ENCODE results near the gene SLC35G6. TPM values are rescaled to one million over a fixed set of nuclear protein-coding genes. Genes with fewer than 3 reads are reported as not detected.

The SLC35G6 gene
- total and polyA plus RNA-seq, 9 donors = not detected

GRCh38 chr17:7523033-7523432 is 41.8 kb downstream of the SLC35G6 start:
- TF ChIP-seq POLR2A (IDR thresholded peaks at IDR 0.05) (no peak), EP300 (IDR thresholded peaks at IDR 0.05) (no peak), CTCF (IDR thresholded peaks at IDR 0.05) (no peak)
- peak in 1 of 5 donors; percentile 33 for DNase-seq
- H3K4me1 ChIP-seq (ENCODE audit: insufficient read depth) = no peaks in the 10 kb centered on the region
- no peaks in the 10 kb centered on the region for H3K36me3 ChIP-seq
- H3K27ac ChIP-seq = no peak overlapping the region
- no peaks in the 10 kb centered on the region for H3K9me3 ChIP-seq
- no peak overlapping the region for H3K4me3 ChIP-seq
- intact Hi-C loops (cut with DNase I) = no loop called here
- no peaks in the 10 kb centered on the region for H3K27me3 ChIP-seq
- 44 to 56% (median 52%) methylated on average over 10 of the region's 10 CpGs for WGBS, 3 donors

- intact Hi-C loops (cut with DNase I) = no loop called here
Observed at GRCh38 chr17:7528842-7529241, 47.6 kb downstream of the SLC35G6 start.

GRCh38 chr17:7530023-7530900 is 49.0 kb downstream of the SLC35G6 start:
- DNase-seq = no peak
- Histone ChIP-seq H3K36me3 (no peaks in the 10 kb centered on the region), H3K4me1 (ENCODE audit: insufficient read depth) (no peaks in the 10 kb centered on the region), H3K27ac (no peak overlapping the region), H3K27me3 (no peaks in the 10 kb centered on the region), H3K4me3 (no peak overlapping the region), H3K9me3 (peaks cover 0 to 2% of the 10 kb centered on the region in 2 donors)
- 89 to 94% (median 93%) methylated on average over 6 of the region's 6 CpGs for WGBS, 3 donors
- intact Hi-C loops (cut with DNase I) = no loop called here
- no peak for TF ChIP-seq EP300 (IDR thresholded peaks at IDR 0.05)
- no peak for TF ChIP-seq CTCF (IDR thresholded peaks at IDR 0.05)
- no peak for TF ChIP-seq POLR2A (IDR thresholded peaks at IDR 0.05)

More at GRCh38 chr17:7528842-7529241, 47.6 kb downstream of the SLC35G6 start:
- Histone ChIP-seq H3K27me3 (no peaks in the 10 kb centered on the region), H3K4me1 (ENCODE audit: insufficient read depth) (no peaks in the 10 kb centered on the region), H3K27ac (no peak overlapping the region), H3K9me3 (peaks cover 0 to 2% of the 10 kb centered on the region in 2 donors), H3K36me3 (no peaks in the 10 kb centered on the region), H3K4me3 (no peak overlapping the region)
- DNase-seq = no peak
- TF ChIP-seq POLR2A (IDR thresholded peaks at IDR 0.05) (no peak), EP300 (IDR thresholded peaks at IDR 0.05) (no peak), CTCF (IDR thresholded peaks at IDR 0.05) (no peak)

Other genes starting within 250 kb of the SLC35G6 start
Only the 30 nearest of the 40 such genes appear.
- gene SLC2A4, start 199.7 kb upstream of the SLC35G6 start, total RNA-seq = 1 to 10 TPM in 6 of 7 donors, under 1 TPM in 1; 0.83 to 9.8 (median 2.3) TPM
- 1 to 10 TPM; 3.4 to 4.1 TPM for gene SLC2A4, start 199.7 kb upstream of the SLC35G6 start, polyA plus RNA-seq
- gene YBX2, start 186.8 kb upstream of the SLC35G6 start, total RNA-seq = 1 to 10 TPM in 2 of 7 donors, under 1 TPM in 2, not detected in 3; 0.30 to 1.8 (median 0.98) TPM
- gene YBX2, start 186.8 kb upstream of the SLC35G6 start, polyA plus RNA-seq = under 1 TPM; 0.33 to 0.80 TPM
- 100 to 1,000 TPM in 5 of 7 donors, 10 to 100 TPM in 2; 55.9 to 302 (median 229) TPM for gene EIF5A, start 173.8 kb upstream of the SLC35G6 start, total RNA-seq
- gene EIF5A, start 173.8 kb upstream of the SLC35G6 start, polyA plus RNA-seq = 100 to 1,000 TPM; 182 to 258 TPM
- 10 to 100 TPM; 53.1 to 76.5 (median 59.3) TPM for gene GPS2, start 166.1 kb upstream of the SLC35G6 start, total RNA-seq
- gene GPS2, start 166.1 kb upstream of the SLC35G6 start, polyA plus RNA-seq = 100 to 1,000 TPM in 1 of 2 donors, 10 to 100 TPM in 1; 62.2 to 103 TPM
- 10 to 100 TPM; 11.2 to 48.0 (median 41.6) TPM for gene NEURL4, start 152.1 kb upstream of the SLC35G6 start, total RNA-seq
- 10 to 100 TPM in 1 of 2 donors, 1 to 10 TPM in 1; 9.6 to 32.8 TPM for gene NEURL4, start 152.1 kb upstream of the SLC35G6 start, polyA plus RNA-seq
- 1 to 10 TPM; 1.9 to 9.4 (median 5.5) TPM for gene ACAP1, start 144.9 kb upstream of the SLC35G6 start, total RNA-seq
- gene ACAP1, start 144.9 kb upstream of the SLC35G6 start, polyA plus RNA-seq = 1 to 10 TPM; 2.2 to 5.8 TPM
- gene KCTD11, start 129.3 kb upstream of the SLC35G6 start, total RNA-seq = 10 to 100 TPM in 5 of 7 donors, 1 to 10 TPM in 2; 5.1 to 12.9 (median 10.5) TPM
- 10 to 100 TPM; 10.4 to 12.5 TPM for gene KCTD11, start 129.3 kb upstream of the SLC35G6 start, polyA plus RNA-seq
- gene TMEM95, start 126.3 kb upstream of the SLC35G6 start, total RNA-seq = not detected
- gene TMEM95, start 126.3 kb upstream of the SLC35G6 start, polyA plus RNA-seq = not detected
- 1 to 10 TPM; 5.0 to 8.3 (median 6.4) TPM for gene TNK1, start 100.4 kb upstream of the SLC35G6 start, total RNA-seq
- gene TNK1, start 100.4 kb upstream of the SLC35G6 start, polyA plus RNA-seq = 1 to 10 TPM in 1 of 2 donors, under 1 TPM in 1; 0.85 to 3.6 TPM
- gene PLSCR3, start 86.9 kb upstream of the SLC35G6 start, total RNA-seq = 10 to 100 TPM; 11.0 to 52.4 (median 33.8) TPM
- 10 to 100 TPM in 1 of 2 donors, 1 to 10 TPM in 1; 7.1 to 40.9 TPM for gene PLSCR3, start 86.9 kb upstream of the SLC35G6 start, polyA plus RNA-seq
- gene TMEM256, start 77.3 kb upstream of the SLC35G6 start, total RNA-seq = 100 to 1,000 TPM in 2 of 7 donors, 10 to 100 TPM in 5; 57.0 to 133 (median 85.2) TPM
- 100 to 1,000 TPM in 1 of 2 donors, 10 to 100 TPM in 1; 44.0 to 128 TPM for gene TMEM256, start 77.3 kb upstream of the SLC35G6 start, polyA plus RNA-seq
- 10 to 100 TPM; 11.4 to 76.2 (median 53.9) TPM for gene NLGN2, start 73.6 kb upstream of the SLC35G6 start, total RNA-seq
- gene NLGN2, start 73.6 kb upstream of the SLC35G6 start, polyA plus RNA-seq = 10 to 100 TPM; 16.9 to 30.2 TPM
- not detected for gene SPEM1, start 61.1 kb upstream of the SLC35G6 start, total RNA-seq
- gene SPEM1, start 61.1 kb upstream of the SLC35G6 start, polyA plus RNA-seq = not detected
- gene SPEM2, start 55.8 kb upstream of the SLC35G6 start, total RNA-seq = not detected
- not detected for gene SPEM2, start 55.8 kb upstream of the SLC35G6 start, polyA plus RNA-seq
- gene SPEM3, start 52.6 kb upstream of the SLC35G6 start, total RNA-seq = not detected
- not detected for gene SPEM3, start 52.6 kb upstream of the SLC35G6 start, polyA plus RNA-seq
- gene TMEM102, start 46.0 kb upstream of the SLC35G6 start, total RNA-seq = 1 to 10 TPM in 5 of 7 donors, under 1 TPM in 2; 0.43 to 8.3 (median 1.5) TPM
- gene TMEM102, start 46.0 kb upstream of the SLC35G6 start, polyA plus RNA-seq = 1 to 10 TPM in 1 of 2 donors, under 1 TPM in 1; 0.61 to 1.2 TPM
- 1 to 10 TPM in 2 of 7 donors, under 1 TPM in 5; 0.10 to 4.2 (median 0.61) TPM for gene FGF11, start 41.9 kb upstream of the SLC35G6 start, total RNA-seq
- 1 to 10 TPM in 1 of 2 donors, under 1 TPM in 1; 0.25 to 5.1 TPM for gene FGF11, start 41.9 kb upstream of the SLC35G6 start, polyA plus RNA-seq
- 10 to 100 TPM in 2 of 7 donors, 1 to 10 TPM in 5; 3.2 to 13.5 (median 7.6) TPM for gene CHRNB1, start 36.4 kb upstream of the SLC35G6 start, total RNA-seq
- 1 to 10 TPM; 5.9 to 7.8 TPM for gene CHRNB1, start 36.4 kb upstream of the SLC35G6 start, polyA plus RNA-seq
- gene ZBTB4, start 1.8 kb upstream of the SLC35G6 start, total RNA-seq = 100 to 1,000 TPM in 3 of 7 donors, 10 to 100 TPM in 4; 39.3 to 123 (median 85.5) TPM
- 10 to 100 TPM; 53.8 to 84.5 TPM for gene ZBTB4, start 1.8 kb upstream of the SLC35G6 start, polyA plus RNA-seq
- 100 to 1,000 TPM in 2 of 7 donors, 10 to 100 TPM in 5; 39.5 to 110 (median 88.2) TPM for gene POLR2A, start 2.9 kb downstream of the SLC35G6 start, total RNA-seq
- 10 to 100 TPM; 26.7 to 74.5 TPM for gene POLR2A, start 2.9 kb downstream of the SLC35G6 start, polyA plus RNA-seq
- gene TNFSF12, start 67.6 kb downstream of the SLC35G6 start, total RNA-seq = 10 to 100 TPM; 37.3 to 78.3 (median 59.6) TPM
- 10 to 100 TPM; 26.6 to 70.1 TPM for gene TNFSF12, start 67.6 kb downstream of the SLC35G6 start, polyA plus RNA-seq
- 10 to 100 TPM; 10.4 to 38.8 (median 21.7) TPM for gene TNFSF13, start 77.3 kb downstream of the SLC35G6 start, total RNA-seq
- 10 to 100 TPM; 16.9 to 33.1 TPM for gene TNFSF13, start 77.3 kb downstream of the SLC35G6 start, polyA plus RNA-seq
- gene SENP3, start 80.5 kb downstream of the SLC35G6 start, total RNA-seq = 10 to 100 TPM; 31.2 to 44.2 (median 42.1) TPM
- gene SENP3, start 80.5 kb downstream of the SLC35G6 start, polyA plus RNA-seq = 100 to 1,000 TPM in 1 of 2 donors, 10 to 100 TPM in 1; 45.6 to 104 TPM
- 10 to 100 TPM in 5 of 7 donors, 1 to 10 TPM in 2; 5.2 to 72.0 (median 14.8) TPM for gene CD68, start 98.2 kb downstream of the SLC35G6 start, total RNA-seq
- gene CD68, start 98.2 kb downstream of the SLC35G6 start, polyA plus RNA-seq = 100 to 1,000 TPM in 1 of 2 donors, 10 to 100 TPM in 1; 22.2 to 132 TPM
- gene MPDU1, start 102.4 kb downstream of the SLC35G6 start, total RNA-seq = 10 to 100 TPM; 13.0 to 60.1 (median 19.6) TPM
- 10 to 100 TPM; 26.2 to 87.9 TPM for gene MPDU1, start 102.4 kb downstream of the SLC35G6 start, polyA plus RNA-seq
- 10 to 100 TPM in 3 of 7 donors, 1 to 10 TPM in 4; 5.0 to 17.3 (median 9.6) TPM for gene SOX15, start 108.6 kb downstream of the SLC35G6 start, total RNA-seq
- gene SOX15, start 108.6 kb downstream of the SLC35G6 start, polyA plus RNA-seq = 10 to 100 TPM in 1 of 2 donors, 1 to 10 TPM in 1; 2.7 to 15.8 TPM
- gene FXR2, start 133.5 kb downstream of the SLC35G6 start, total RNA-seq = 10 to 100 TPM; 13.8 to 32.3 (median 24.2) TPM
- 10 to 100 TPM; 26.6 to 36.1 TPM for gene FXR2, start 133.5 kb downstream of the SLC35G6 start, polyA plus RNA-seq
- 100 to 1,000 TPM in 6 of 7 donors, 10 to 100 TPM in 1; 89.5 to 195 (median 145) TPM for gene SAT2, start 146.4 kb downstream of the SLC35G6 start, total RNA-seq
- gene SAT2, start 146.4 kb downstream of the SLC35G6 start, polyA plus RNA-seq = 100 to 1,000 TPM; 133 to 235 TPM
- 1 to 10 TPM in 4 of 7 donors, under 1 TPM in 3; 0.69 to 1.3 (median 1.1) TPM for gene SHBG, start 148.7 kb downstream of the SLC35G6 start, total RNA-seq
- under 1 TPM; 0.63 to 0.67 TPM for gene SHBG, start 148.7 kb downstream of the SLC35G6 start, polyA plus RNA-seq
- 10 to 100 TPM in 5 of 7 donors, 1 to 10 TPM in 2; 3.6 to 74.5 (median 34.1) TPM for gene ATP1B2, start 169.5 kb downstream of the SLC35G6 start, total RNA-seq
- 10 to 100 TPM; 15.3 to 35.1 TPM for gene ATP1B2, start 169.5 kb downstream of the SLC35G6 start, polyA plus RNA-seq

Data from ovary (tissue), 9 donors.